Activated CD4-positive, alpha-beta memory T cell treated with anti-CD3 and anti-CD28 coated beads, Interleukin-2, amount 10 ng/mL, durations not matched to agents 7 days and 5 days (primary cell): ENCODE data around the gene SHISA6. TPM values are rescaled to one million over a fixed set of nuclear protein-coding genes. Genes with fewer than 3 reads are reported as not detected.

Experiments used
- CTCF ChIA-PET: fragments of 350-600 bp; sonication (Branson Sonifier 250); formaldehyde crosslinking; loops from one replicate; lab custom pipeline; 2021; ENCODE audit warnings: antibody characterized with exemption, inconsistent platforms; lab: Charles Lee
- POLR2A ChIA-PET: fragments of 350-600 bp; sonication (Branson Sonifier 250); formaldehyde crosslinking; loops from one replicate; lab custom pipeline; 2021; ENCODE audit warnings: antibody characterized with exemption; lab: Charles Lee
- DNase-seq: peaks from one replicate; pipeline ENCODE4 v3.0.0-alpha.2; 2020
- H3K27ac Mint-ChIP-seq: one replicate; pipeline ENCODE4 v1.8.0; 2021; ENCODE audit warnings: mild to moderate bottlenecking, mixed read lengths
- H3K27me3 Mint-ChIP-seq: one replicate; pipeline ENCODE4 v1.8.0; 2021; ENCODE audit warnings: mixed read lengths
- H3K36me3 Mint-ChIP-seq: one replicate; pipeline ENCODE4 v1.8.0; 2021; ENCODE audit warnings: low read depth, mixed read lengths
- H3K4me1 Mint-ChIP-seq: one replicate; pipeline ENCODE4 v1.8.0; 2021; ENCODE audit warnings: mixed read lengths
- H3K4me3 Mint-ChIP-seq: one replicate; pipeline ENCODE4 v1.8.0; 2021; ENCODE audit warnings: mild to moderate bottlenecking, mixed read lengths
- H3K9me3 Mint-ChIP-seq: one replicate; pipeline ENCODE4 v1.8.0; 2021; ENCODE audit warnings: mixed read lengths
- total RNA-seq, 2 experiments: library from RNA; stranded (reverse); gene quantifications; one replicate each; pipeline ENCODE4 v1.2.3, GENCODE V29; 2021

Gene SHISA6
- total RNA-seq, 2 experiments from 2014 or later = not detected

DNA sequence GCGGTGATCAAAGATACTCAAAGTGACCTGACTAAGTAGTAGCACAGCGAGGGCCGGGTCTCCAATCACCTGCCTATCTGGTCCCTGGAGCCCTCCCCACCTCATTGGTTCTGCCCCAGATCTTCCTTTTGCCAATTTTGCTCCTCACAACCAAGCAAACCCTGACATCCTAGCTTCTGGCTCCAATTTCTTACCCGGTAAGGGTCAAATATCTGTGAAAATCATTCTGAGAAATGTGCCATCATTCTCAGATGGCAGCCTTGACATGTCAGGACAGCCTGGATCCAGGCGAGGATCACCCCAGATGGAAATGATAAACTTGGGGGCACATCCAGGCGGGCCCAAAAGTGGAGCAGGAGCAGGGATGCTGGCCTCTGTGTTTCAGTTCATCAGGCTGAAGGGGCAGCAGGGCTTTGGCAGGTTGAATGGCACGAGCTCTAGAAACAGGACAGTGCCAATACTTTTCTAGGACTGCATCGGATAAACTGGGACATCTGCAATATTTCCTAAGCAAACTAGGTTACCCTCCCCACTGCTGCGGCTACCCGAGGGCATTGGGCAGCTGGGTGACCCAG is 83.9 kb downstream of the SHISA6 start:
- Mint-ChIP-seq H3K9me3 (peaks cover 5% of the 10 kb centered on the region), H3K27ac (no peak overlapping the region), H3K4me1 (no peaks in the 10 kb centered on the region), H3K36me3 (no peaks in the 10 kb centered on the region), H3K27me3 (no peaks in the 10 kb centered on the region), H3K4me3 (no peak overlapping the region)
- DNase-seq = no peak
- ChIA-PET POLR2A (no interaction called here), CTCF (no interaction called here)

DNA sequence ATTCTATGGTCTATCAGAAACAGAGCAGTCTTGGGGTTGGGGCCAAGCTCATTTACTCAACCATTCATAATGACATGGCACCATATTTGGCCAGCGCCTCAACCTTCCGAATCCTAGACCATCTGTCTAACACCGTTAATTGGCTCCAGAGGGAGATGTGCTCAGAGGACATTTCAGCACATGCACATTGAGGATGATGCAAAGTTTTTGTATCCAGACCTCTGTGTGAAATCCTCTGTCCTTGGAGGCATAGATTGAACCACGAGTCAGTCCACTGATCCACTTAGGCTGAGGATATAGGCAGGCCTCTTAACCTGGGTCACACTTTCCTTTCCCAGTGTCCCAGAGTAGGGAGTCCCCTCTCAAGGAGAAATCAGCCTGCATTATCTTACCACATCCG is 85.5 kb downstream of the SHISA6 start:
- H3K4me1 Mint-ChIP-seq = no peaks in the 10 kb centered on the region
- no peaks in the 10 kb centered on the region for H3K27me3 Mint-ChIP-seq
- H3K4me3 Mint-ChIP-seq = no peak overlapping the region
- DNase-seq = no peak
- CTCF ChIA-PET = no interaction called here
- peaks cover 5% of the 10 kb centered on the region for H3K9me3 Mint-ChIP-seq
- H3K36me3 Mint-ChIP-seq = no peaks in the 10 kb centered on the region
- H3K27ac Mint-ChIP-seq = no peak overlapping the region
- POLR2A ChIA-PET = no interaction called here

DNA sequence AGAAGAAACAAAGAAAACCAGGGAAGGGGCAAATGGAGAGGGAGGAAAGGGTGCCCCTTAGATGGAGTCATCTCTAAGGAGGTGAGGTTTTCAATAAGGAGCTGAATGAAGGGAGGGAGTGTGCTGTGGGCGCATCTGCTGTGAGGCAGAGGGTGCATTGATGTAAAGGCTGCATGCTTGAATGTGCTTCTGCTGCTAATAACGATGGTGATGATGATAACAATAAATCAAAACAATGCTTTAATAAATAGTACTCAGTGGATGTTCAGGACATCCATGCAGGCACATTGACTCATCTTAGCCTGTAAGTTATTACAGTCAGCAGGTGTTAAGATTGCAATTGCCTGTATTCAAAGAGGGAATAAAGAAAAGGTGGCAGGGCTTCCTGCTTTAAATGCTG is 87.8 kb downstream of the SHISA6 start:
- Mint-ChIP-seq H3K36me3 (no peaks in the 10 kb centered on the region), H3K4me1 (no peaks in the 10 kb centered on the region), H3K4me3 (no peak overlapping the region), H3K27me3 (no peaks in the 10 kb centered on the region), H3K27ac (no peak overlapping the region), H3K9me3 (peaks cover 3% of the 10 kb centered on the region)
- ChIA-PET CTCF (no interaction called here), POLR2A (no interaction called here)
- no peak for DNase-seq

DNA sequence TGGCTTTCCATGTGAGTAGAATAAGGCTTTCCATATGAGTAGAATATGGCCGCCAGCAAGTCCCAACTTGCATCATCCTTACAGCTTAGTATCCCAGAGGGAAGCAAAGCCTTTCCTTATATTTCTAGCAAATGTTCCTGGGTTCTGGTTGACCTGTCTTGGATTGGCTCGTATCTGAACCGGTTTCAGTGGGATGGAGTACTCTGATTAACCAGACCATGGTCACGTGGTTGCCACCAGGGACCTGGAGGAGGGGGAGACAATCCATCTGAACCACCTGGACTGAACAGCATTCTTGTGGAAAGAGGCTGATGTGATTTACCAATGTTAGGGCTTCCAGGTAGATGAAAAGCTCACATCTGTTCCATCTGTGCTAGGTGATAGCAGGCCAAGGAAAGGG is 89.0 kb downstream of the SHISA6 start:
- Mint-ChIP-seq H3K9me3 (peaks cover 3% of the 10 kb centered on the region), H3K27me3 (no peaks in the 10 kb centered on the region), H3K27ac (no peak overlapping the region), H3K4me3 (no peak overlapping the region), H3K4me1 (no peaks in the 10 kb centered on the region), H3K36me3 (no peaks in the 10 kb centered on the region)
- POLR2A ChIA-PET = no interaction called here
- no peak for DNase-seq
- CTCF ChIA-PET = no interaction called here

DNA sequence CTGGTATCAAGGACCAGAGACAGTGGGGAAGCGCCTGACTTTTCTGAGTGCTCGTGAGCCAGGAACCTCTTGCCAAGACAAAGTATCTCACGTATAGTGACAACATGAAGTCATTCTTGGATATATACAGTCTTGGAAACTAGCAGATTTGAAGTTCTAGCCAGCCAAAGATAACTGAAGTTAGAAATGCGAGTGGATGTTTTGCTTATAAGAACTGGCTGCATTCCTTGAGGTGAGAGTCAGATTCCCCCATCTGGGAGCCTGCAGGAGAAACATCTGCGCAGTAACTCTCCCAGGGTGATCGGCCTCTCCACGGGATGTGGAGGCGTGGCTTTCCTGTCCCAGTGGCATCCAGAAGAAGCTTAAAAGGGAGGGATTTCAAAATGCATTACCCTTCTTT is 89.8 kb downstream of the SHISA6 start:
- Mint-ChIP-seq H3K36me3 (no peaks in the 10 kb centered on the region), H3K4me1 (no peaks in the 10 kb centered on the region), H3K4me3 (no peak overlapping the region), H3K27ac (no peak overlapping the region), H3K9me3 (peaks cover 3% of the 10 kb centered on the region), H3K27me3 (no peaks in the 10 kb centered on the region)
- DNase-seq = no peak
- ChIA-PET CTCF (no interaction called here), POLR2A (no interaction called here)

DNA sequence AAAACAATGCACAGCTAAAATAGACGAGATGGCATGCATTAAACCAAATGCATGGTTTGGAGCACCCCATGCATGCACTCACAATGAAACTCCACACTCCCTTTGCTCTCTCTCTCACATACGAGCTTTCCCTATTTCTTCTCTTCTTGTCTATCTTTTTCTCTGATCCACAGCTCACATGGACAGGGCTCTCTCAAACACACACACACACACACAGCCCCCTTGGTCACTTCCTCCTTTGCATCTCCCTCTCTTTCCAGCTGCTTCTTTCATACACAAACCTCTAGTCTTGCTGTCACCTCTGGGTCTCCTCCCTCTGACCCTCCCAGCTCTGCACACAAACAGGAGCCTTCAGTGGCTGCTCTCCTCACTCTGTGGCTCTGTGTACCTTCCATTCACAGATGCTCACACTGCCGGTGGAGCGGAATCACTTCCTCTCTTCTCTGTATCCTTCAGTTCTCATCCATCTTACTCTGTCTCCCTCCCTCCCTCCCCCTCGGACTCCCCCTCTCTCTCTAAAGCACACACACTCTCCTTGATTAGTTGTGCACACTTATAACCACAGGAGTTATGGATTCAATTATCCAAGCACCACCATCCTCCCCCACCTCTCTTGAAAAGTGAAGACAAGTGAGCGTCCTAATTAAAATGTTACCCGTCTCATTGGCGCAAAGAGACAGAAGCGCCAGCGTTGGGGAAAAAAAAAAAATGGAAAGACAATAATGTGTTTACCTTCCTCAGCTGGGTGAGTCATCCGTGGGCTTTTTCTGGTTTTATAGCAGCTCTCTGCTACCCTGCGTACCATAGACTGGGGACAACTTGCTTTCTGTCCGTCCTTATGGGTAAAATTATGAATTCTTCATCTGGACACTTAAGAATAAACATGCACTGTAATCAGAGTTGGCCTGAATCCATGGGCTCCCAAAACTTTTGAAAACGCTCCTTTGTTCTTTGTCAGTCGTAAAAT is 90.8 kb downstream of the SHISA6 start:
- Mint-ChIP-seq H3K4me3 (no peak overlapping the region), H3K9me3 (no peaks in the 10 kb centered on the region), H3K27me3 (no peaks in the 10 kb centered on the region), H3K27ac (no peak overlapping the region), H3K36me3 (no peaks in the 10 kb centered on the region), H3K4me1 (no peaks in the 10 kb centered on the region)
- no peak for DNase-seq
- ChIA-PET POLR2A (no interaction called here), CTCF (no interaction called here)

DNA sequence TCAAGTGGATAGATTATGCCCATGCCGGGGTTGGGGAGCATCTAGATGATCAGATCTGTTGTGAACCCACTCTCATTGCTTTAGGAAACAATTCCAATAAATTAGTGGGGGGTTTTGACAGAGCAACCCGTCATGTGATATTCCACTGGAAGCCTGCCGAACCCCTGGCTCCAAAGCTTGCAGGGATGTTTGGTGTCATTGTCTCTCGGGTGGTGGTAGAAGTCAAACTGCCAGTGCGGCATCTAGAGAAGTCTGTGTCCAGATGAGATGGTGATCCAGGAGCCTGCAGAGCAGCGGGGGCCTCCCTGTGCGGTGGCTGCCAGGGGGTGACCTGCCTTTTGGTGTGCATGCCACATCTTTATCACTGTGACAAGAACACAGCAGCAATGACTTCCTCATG is 91.7 kb downstream of the SHISA6 start:
- Mint-ChIP-seq H3K4me1 (no peaks in the 10 kb centered on the region), H3K36me3 (no peaks in the 10 kb centered on the region), H3K9me3 (no peaks in the 10 kb centered on the region), H3K27ac (no peak overlapping the region), H3K4me3 (no peak overlapping the region), H3K27me3 (no peaks in the 10 kb centered on the region)
- no peak for DNase-seq
- ChIA-PET CTCF (no interaction called here), POLR2A (no interaction called here)

DNA sequence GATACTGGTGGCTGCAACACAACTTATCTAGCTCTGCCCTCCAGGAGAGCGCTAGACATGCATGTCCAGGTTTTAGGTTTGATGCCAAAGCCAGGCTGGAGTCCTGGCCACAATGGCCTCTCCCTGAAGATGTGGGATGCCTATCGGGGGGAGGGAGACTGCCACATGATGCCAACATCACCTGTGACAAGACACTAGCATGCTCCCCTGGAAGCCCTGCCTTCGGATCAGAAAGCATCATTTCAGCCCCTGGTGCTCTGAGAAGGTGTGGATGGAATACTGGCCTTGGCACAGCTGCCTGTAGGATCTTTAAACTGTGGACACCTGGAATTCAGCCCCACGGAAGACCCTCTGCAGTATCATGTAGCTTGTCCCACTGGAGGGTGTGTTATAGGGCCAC is 93.5 kb downstream of the SHISA6 start:
- no peak overlapping the region for H3K27ac Mint-ChIP-seq
- CTCF ChIA-PET = no interaction called here

DNA sequence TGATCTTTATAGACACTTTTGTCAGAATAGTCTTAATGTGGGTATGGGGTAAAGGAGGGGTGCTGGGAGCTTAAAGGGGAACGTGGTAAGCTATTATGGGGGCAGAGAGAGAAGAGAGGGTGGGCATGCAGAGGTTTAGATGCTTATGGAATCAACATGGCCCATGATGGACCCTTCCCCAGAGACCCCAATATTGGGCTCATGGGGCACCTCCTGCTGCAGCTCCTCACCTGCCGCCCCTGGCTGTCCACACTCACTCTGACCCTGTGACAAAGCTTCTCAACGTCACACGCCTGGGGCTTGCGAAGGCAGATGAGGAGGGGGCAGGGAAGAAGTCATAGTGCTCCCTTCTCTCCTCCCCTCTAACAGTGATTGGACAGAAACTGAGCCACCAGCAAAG is 95.3 kb downstream of the SHISA6 start:
- H3K36me3 Mint-ChIP-seq = no peaks in the 10 kb centered on the region
- no peaks in the 10 kb centered on the region for H3K9me3 Mint-ChIP-seq
- POLR2A ChIA-PET = no interaction called here
- no peak for DNase-seq
- no peaks in the 10 kb centered on the region for H3K27me3 Mint-ChIP-seq
- H3K4me3 Mint-ChIP-seq = no peak overlapping the region
- CTCF ChIA-PET = no interaction called here
- H3K4me1 Mint-ChIP-seq = no peaks in the 10 kb centered on the region
- no peak overlapping the region for H3K27ac Mint-ChIP-seq

More for the DNA sequence above, 93.5 kb downstream of the SHISA6 start:
- Mint-ChIP-seq H3K9me3 (no peaks in the 10 kb centered on the region), H3K27me3 (no peaks in the 10 kb centered on the region), H3K4me1 (no peaks in the 10 kb centered on the region), H3K36me3 (no peaks in the 10 kb centered on the region), H3K4me3 (no peak overlapping the region)
- POLR2A ChIA-PET = no interaction called here
- no peak for DNase-seq

DNA sequence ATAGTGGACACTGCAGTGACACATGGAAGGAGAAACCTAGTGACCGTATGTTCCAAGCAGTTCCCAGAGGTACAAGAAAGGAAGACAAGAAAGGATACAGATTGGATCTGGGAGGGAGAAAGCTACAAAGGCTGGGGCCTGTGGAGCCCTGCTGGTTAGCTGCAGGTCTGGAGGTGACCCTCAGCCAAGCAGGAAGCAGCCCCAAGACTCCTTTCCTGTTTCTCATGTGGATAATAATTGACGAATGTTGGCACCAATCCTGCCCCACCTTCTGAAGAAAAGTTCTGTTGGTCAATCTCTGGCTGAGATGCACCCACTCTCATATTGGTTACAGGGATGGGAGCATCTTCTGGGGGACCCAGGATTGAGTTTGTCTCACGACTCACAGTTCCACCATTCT is 99.8 kb downstream of the SHISA6 start:
- no peak for DNase-seq
- Mint-ChIP-seq H3K27me3 (no peaks in the 10 kb centered on the region), H3K4me1 (no peaks in the 10 kb centered on the region)

DNA sequence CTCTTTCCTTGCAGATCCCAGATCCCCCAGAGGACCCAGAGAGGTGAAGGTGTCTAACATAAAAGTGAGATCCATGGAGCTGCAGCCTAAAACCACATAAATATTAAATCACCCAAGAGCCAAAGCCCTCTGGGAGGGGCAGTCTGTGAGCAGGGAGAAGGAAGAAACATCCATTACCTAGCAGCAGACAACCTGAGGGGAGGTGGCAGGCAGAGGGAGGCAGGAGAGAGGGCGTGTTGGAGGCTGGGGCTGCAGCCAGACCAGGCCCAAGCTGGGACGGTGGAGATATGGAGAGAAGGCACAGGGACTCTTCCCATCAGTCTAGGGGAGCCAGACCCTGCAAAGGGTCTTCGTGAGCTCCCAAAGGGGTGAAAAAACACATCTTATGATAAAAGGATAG is 101.1 kb downstream of the SHISA6 start:
- Mint-ChIP-seq H3K9me3 (no peaks in the 10 kb centered on the region), H3K36me3 (no peaks in the 10 kb centered on the region)
- CTCF ChIA-PET = no interaction called here

More for the DNA sequence above, 99.8 kb downstream of the SHISA6 start:
- Mint-ChIP-seq H3K36me3 (no peaks in the 10 kb centered on the region), H3K27ac (no peak overlapping the region), H3K4me3 (no peak overlapping the region), H3K9me3 (no peaks in the 10 kb centered on the region)
- POLR2A ChIA-PET = no interaction called here
- CTCF ChIA-PET = no interaction called here

DNA sequence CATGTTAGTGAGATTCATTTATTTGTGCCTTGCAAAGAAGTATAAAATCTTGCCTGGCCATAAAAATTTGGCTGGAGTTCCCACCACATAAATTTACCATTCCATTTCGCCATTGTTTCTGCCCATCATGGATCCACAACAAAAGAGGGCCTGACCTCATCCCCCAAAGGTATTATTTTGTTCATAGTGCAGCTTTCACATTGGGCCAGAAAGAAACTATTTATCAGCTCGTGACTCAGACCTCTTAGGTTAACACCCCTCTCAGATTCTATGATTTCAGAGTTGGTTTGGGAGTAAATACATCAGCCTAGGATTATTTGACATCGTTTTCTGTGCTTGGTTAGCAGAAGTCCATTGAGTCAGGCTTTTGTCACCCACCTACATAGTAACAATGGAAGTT is 108.1 kb downstream of the SHISA6 start:
- Mint-ChIP-seq H3K36me3 (no peaks in the 10 kb centered on the region), H3K4me1 (no peaks in the 10 kb centered on the region), H3K9me3 (peaks cover 9% of the 10 kb centered on the region), H3K4me3 (no peak overlapping the region), H3K27me3 (no peaks in the 10 kb centered on the region), H3K27ac (no peak overlapping the region)
- no peak for DNase-seq
- CTCF ChIA-PET = no interaction called here
- POLR2A ChIA-PET = no interaction called here

More for the DNA sequence above, 101.1 kb downstream of the SHISA6 start:
- H3K27me3 Mint-ChIP-seq = no peaks in the 10 kb centered on the region
- no peak overlapping the region for H3K4me3 Mint-ChIP-seq
- DNase-seq = no peak
- H3K4me1 Mint-ChIP-seq = no peaks in the 10 kb centered on the region
- H3K27ac Mint-ChIP-seq = no peak overlapping the region
- POLR2A ChIA-PET = no interaction called here

DNA sequence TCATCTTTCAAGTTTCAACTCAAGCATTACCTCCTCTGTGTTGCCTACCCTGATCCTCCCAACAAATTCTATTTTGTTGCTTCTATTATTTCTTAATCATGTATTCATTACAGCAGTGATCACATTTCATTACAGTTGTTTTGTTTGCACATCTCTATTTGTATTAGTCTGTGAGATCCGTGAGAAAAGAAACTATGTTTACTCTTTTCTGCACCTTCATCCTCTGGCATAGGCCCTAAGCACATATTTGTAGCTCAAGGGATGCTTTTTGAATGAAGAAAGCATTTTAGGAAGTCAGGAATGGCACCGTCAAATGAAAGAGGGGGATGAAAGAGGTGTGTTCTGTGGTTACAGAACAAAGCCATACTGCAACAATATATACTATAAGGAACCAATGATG is 110.5 kb downstream of the SHISA6 start:
- Mint-ChIP-seq H3K4me1 (no peaks in the 10 kb centered on the region), H3K36me3 (no peaks in the 10 kb centered on the region), H3K27ac (no peak overlapping the region), H3K4me3 (no peak overlapping the region), H3K9me3 (peaks cover 16% of the 10 kb centered on the region), H3K27me3 (no peaks in the 10 kb centered on the region)
- ChIA-PET POLR2A (no interaction called here), CTCF (no interaction called here)
- DNase-seq = no peak

DNA sequence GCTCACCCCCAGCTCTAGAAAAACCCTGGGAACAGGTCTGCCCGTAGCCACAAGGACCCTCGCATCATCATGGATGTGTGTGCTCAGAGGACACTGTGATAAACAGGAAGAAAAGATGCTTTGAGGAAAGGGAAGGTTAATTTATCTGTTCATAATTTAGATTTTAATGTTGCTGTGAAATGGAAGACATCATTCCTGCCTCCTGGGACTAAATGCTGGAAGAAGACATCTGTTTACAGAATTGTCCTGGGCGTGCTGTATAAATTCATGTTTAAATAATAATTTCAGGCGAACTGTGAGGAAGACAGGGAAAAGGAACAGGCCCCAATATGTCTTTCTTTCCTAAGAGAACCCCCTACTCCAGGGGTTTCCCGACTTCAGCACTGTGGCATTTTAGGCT is 112.6 kb downstream of the SHISA6 start:
- DNase-seq = no peak
- Mint-ChIP-seq H3K36me3 (no peaks in the 10 kb centered on the region), H3K4me3 (no peak overlapping the region), H3K27ac (no peak overlapping the region), H3K27me3 (no peaks in the 10 kb centered on the region), H3K9me3 (peaks cover 21% of the 10 kb centered on the region), H3K4me1 (no peaks in the 10 kb centered on the region)
- CTCF ChIA-PET = no interaction called here
- POLR2A ChIA-PET = no interaction called here
